GM18508 (cell line): ENCODE results near the gene CCDC136.

Experiments used
- ATAC-seq: cut with Tn5 transposase; IDR thresholded peaks from one replicate; pipeline ENCODE4 v1.9.1; 2021; ENCODE audit warnings: moderate number of reproducible peaks; ENCODE audit not compliant: insufficient read depth, unreplicated experiment

Gene CCDC136

GRCh38 chr7:128841921-128842673 is 50.3 kb downstream of the CCDC136 start:
- no peak for ATAC-seq

- ATAC-seq, result no peak
These were observed 51.2 kb downstream of the CCDC136 start for GRCh38 chr7:128842674-128843641.

- ATAC-seq, result no peak
These were observed 52.3 kb downstream of the CCDC136 start for GRCh38 chr7:128843938-128844621.

GRCh38 chr7:128844777-128845311 is 53.1 kb downstream of the CCDC136 start:
- no peak for ATAC-seq

GRCh38 chr7:128845475-128845874 is 53.7 kb downstream of the CCDC136 start:
- ATAC-seq, result no peak

GRCh38 chr7:128845987-128846386 is 54.2 kb downstream of the CCDC136 start:
- no peak for ATAC-seq

- no peak for ATAC-seq
These were observed 55.1 kb downstream of the CCDC136 start for GRCh38 chr7:128846781-128847444.

GRCh38 chr7:128847721-128848211 is 56.0 kb downstream of the CCDC136 start:
- no peak for ATAC-seq

GRCh38 chr7:128848289-128849155 is 56.8 kb downstream of the CCDC136 start:
- no peak for ATAC-seq

- ATAC-seq, result no peak
These were observed 57.4 kb downstream of the CCDC136 start for GRCh38 chr7:128849156-128849515.

GRCh38 chr7:128849804-128850490 is 58.2 kb downstream of the CCDC136 start:
- no peak for ATAC-seq

GRCh38 chr7:128852537-128853254 is 60.9 kb downstream of the CCDC136 start:
- no peak for ATAC-seq

- no peak for ATAC-seq
These were observed 62.0 kb downstream of the CCDC136 start for GRCh38 chr7:128853799-128854198.

- no peak for ATAC-seq
These were observed 62.6 kb downstream of the CCDC136 start for GRCh38 chr7:128854396-128854795.

- no peak for ATAC-seq
These were observed 63.8 kb downstream of the CCDC136 start for GRCh38 chr7:128855559-128855958.

- no peak for ATAC-seq
These were observed 64.4 kb downstream of the CCDC136 start for GRCh38 chr7:128856001-128856718.
